ENCODE results near the gene PANK4. TPM values are rescaled to one million over a fixed set of nuclear protein-coding genes. Genes with fewer than 3 reads are reported as not detected.

The PANK4 gene
- total RNA-seq, 6 donors from 2014 or later, result 20.7 to 123 (median 36.9) TPM

DNA sequence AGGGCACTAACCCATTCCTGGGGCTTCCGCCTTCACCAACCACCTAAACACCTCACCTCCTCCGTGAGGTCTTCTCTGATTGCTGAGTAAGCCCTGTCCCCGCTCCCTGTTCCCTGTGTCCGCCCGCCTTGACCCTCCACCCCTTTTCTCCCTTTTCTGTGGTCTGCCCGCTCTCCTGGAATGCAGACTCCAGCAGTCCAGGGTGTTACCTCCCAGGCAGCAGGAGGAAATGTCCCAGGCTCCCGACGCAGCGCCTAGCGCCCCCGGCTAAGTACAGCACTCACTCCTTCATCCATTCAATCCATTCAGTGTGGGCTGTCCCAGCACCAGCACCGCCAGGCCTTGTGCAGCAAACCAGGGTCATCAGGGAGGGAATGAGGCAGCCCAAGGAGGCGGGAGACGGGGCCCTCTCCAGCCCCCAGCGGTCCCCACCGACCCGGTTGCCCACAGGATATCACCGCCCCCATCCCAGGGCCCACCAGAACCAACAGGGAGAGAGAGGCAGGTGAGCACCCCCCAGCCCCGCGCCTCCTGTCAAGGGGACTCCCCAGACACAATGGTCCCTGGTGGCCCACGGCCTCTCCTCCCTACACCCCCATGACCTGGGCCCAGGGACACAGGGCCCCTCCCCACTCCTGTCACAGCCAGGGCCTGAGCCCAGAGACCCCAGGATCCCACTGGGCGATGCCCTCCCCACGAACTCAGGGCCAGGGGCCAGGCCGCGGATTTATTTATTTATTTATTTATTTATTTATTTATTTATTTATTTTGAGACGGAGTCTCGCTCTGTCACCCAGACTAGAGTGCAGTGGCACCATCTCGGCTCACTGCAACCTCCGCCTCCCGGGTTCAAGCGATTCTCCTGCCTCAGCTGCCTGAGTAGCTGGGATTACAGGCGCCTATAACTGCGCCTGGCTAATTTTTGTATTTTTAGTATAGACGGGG lies 40.0 kb upstream of the PANK4 start:
- Histone ChIP-seq H3K27ac (no peak overlapping the region), H3K4me1 (peaks cover 0 to 3% (median 0%) of the 10 kb centered on the region in 4 donors), H3K27me3 (no peaks in the 10 kb centered on the region), H3K36me3 (peaks cover 0 to 29% (median 24%) of the 10 kb centered on the region in 4 donors), H3K9me3 (no peaks in the 10 kb centered on the region), H3K4me3 (no peak overlapping the region)
- DNase-seq, result peak in 1 of 2 donors; percentile 54
- ATAC-seq (ENCODE audit: low FRiP score in 2 of 2), result no peak
- TF ChIP-seq POLR2AphosphoS5 (IDR thresholded peaks at IDR 0.05) (no peak), EP300 (IDR thresholded peaks at IDR 0.05) (no peak), POLR2A (IDR thresholded peaks at IDR 0.05) (no peak)
- TF ChIP-seq, protein P1, sequence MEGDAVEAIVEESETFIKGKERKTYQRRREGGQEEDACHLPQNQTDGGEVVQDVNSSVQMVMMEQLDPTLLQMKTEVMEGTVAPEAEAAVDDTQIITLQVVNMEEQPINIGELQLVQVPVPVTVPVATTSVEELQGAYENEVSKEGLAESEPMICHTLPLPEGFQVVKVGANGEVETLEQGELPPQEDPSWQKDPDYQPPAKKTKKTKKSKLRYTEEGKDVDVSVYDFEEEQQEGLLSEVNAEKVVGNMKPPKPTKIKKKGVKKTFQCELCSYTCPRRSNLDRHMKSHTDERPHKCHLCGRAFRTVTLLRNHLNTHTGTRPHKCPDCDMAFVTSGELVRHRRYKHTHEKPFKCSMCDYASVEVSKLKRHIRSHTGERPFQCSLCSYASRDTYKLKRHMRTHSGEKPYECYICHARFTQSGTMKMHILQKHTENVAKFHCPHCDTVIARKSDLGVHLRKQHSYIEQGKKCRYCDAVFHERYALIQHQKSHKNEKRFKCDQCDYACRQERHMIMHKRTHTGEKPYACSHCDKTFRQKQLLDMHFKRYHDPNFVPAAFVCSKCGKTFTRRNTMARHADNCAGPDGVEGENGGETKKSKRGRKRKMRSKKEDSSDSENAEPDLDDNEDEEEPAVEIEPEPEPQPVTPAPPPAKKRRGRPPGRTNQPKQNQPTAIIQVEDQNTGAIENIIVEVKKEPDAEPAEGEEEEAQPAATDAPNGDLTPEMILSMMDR (IDR thresholded peaks at IDR 0.05), result no peak
- WGBS, 2 donors, result 78 to 80% methylated on average over 31 to 34 of the region's 34 CpGs

DNA sequence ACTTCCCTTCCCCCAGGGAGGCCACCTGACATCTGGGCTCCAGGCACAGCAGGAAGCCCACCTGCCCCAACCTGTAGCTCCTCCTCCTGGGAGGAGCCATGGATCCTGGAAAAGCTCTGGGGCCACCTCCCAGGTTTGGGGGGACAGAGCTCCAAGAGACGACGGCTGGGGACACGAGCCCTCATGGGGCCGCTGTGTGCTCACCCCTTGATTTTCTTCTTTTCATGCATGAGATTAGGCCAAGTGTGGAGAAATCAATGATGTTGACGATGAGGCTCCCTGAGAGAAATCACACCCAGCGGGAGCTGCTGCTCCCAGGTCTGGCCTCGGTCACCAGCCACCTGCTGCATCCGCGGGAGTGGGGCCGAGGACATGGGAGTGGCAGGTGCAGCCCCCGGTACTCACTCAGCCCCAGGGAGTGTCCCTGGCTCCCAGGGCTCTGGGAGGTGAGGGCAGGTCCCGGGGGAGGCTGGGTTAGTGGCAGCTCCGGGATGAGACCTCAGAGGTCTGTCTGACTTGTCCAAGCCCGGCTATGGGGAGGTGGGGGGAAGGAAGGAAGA lies 38.5 kb upstream of the PANK4 start:
- peaks cover 5 to 43% (median 37%) of the 10 kb centered on the region in 4 donors for H3K36me3 ChIP-seq
- H3K4me1 ChIP-seq, result peaks cover 0 to 4% (median 3%) of the 10 kb centered on the region in 4 donors
- no peak overlapping the region for H3K4me3 ChIP-seq
- H3K9me3 ChIP-seq, result no peaks in the 10 kb centered on the region
- no peak overlapping the region for H3K27ac ChIP-seq
- TF ChIP-seq EP300 (IDR thresholded peaks at IDR 0.05) (no peak), POLR2A (IDR thresholded peaks at IDR 0.05) (no peak)
- TF ChIP-seq, protein P1 (IDR thresholded peaks at IDR 0.05), result no peak
- WGBS, 2 donors, result 48 to 66% methylated on average over 10 to 11 of the region's 14 CpGs
- peak in 1 of 2 donors; percentile 54 for DNase-seq
- no peak for ATAC-seq (ENCODE audit: low FRiP score in 2 of 2)
- H3K27me3 ChIP-seq, result no peaks in the 10 kb centered on the region

DNA sequence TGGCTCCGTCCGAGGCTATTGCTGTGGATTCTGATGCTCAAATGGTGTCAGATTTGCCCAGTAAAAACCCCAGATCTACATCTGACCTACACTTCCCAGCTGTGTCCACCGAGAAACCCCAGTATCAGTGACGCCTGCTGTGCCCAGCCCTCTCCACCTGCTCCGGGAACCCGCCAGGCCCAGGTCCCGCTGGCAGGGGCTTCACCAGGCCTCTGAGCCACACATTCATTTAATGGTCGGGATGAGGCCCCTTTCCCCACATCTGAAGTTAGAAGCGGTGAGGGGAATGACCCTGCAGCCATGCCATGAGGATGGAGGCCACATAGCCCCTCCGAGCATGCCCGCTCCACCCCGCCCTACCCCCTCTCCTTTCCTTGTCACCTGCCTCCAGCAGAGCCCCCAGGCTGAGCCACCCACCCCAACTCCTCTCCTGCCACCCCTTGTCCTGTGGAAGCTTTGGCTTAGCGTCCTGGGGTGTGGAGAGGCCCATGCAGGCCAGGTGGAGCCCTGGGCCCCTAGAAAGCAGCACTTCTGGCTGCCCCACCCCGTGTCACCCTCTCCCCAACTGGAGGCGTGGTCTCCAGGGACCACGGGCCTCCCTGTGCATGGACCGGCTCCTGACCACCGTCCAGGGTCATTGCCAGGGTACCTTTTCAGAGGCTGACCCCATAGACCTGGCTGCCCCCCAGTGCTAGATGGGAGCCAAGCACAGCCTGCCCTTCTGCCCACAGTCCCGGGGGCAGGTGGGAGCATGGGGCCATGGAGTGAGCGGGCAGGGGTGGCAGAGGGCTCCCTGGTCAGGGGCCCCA lies 37.8 kb upstream of the PANK4 start:
- peaks cover 0 to 10% (median 6%) of the 10 kb centered on the region in 4 donors for H3K4me1 ChIP-seq
- 82 to 96% methylated on average over 13 to 14 of the region's 20 CpGs for WGBS, 2 donors
- no peaks in the 10 kb centered on the region for H3K9me3 ChIP-seq
- ATAC-seq (ENCODE audit: low FRiP score in 2 of 2), result no peak
- peaks cover 6 to 50% (median 41%) of the 10 kb centered on the region in 4 donors for H3K36me3 ChIP-seq
- DNase-seq, result peak in 1 of 2 donors; percentile 58
- H3K27ac ChIP-seq, result no peak overlapping the region
- no peak overlapping the region for H3K4me3 ChIP-seq
- TF ChIP-seq EP300 (IDR thresholded peaks at IDR 0.05) (no peak), POLR2A (IDR thresholded peaks at IDR 0.05) (no peak), POLR2AphosphoS5 (IDR thresholded peaks at IDR 0.05) (no peak)
- TF ChIP-seq, protein P1 (IDR thresholded peaks at IDR 0.05), result no peak
- no peaks in the 10 kb centered on the region for H3K27me3 ChIP-seq

DNA sequence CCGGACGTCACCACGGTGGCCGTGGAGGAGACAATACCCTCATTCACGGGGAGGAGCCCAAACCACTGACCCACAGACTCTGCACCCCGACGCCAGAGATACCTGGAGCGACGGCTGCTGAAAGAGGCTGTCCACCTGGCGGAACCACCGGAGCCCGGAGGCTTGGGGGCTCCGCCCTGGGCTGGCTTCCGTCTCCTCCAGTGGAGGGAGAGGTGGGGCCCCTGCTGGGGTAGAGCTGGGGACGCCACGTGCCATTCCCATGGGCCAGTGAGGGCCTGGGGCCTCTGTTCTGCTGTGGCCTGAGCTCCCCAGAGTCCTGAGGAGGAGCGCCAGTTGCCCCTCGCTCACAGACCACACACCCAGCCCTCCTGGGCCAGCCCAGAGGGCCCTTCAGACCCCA lies 36.8 kb upstream of the PANK4 start:
- Histone ChIP-seq H3K4me3 (no peak overlapping the region), H3K4me1 (peaks cover 8 to 20% (median 10%) of the 10 kb centered on the region in 4 donors), H3K27ac (no peak overlapping the region), H3K27me3 (no peaks in the 10 kb centered on the region), H3K9me3 (no peaks in the 10 kb centered on the region), H3K36me3 (peaks cover 6 to 60% (median 51%) of the 10 kb centered on the region in 4 donors)
- DNase-seq (peak in 1 of 2 donors; percentile 58), ATAC-seq (ENCODE audit: low FRiP score in 2 of 2) (no peak)
- WGBS, 2 donors, result 86 to 89% methylated on average over 9 to 15 of the region's 18 CpGs
- no peak for TF ChIP-seq POLR2AphosphoS5 (IDR thresholded peaks at IDR 0.05)
- TF ChIP-seq POLR2A (IDR thresholded peaks at IDR 0.05), result no peak
- TF ChIP-seq, protein P1 (IDR thresholded peaks at IDR 0.05), result no peak
- no peak for TF ChIP-seq EP300 (IDR thresholded peaks at IDR 0.05)
